HG03354 (cell line): Measurements from ENCODE around the gene MYO9B.

Experiments
- ATAC-seq: cut with Tn5 transposase; IDR thresholded peaks from one replicate; pipeline ENCODE4 v1.9.1; 2021; ENCODE audit warnings: mild to moderate bottlenecking; ENCODE audit not compliant: unreplicated experiment, poor library complexity, severe bottlenecking

The MYO9B gene

GRCh38 chr19:17205237-17206140 lies 129.9 kb downstream of the MYO9B start:
- ATAC-seq = no peak

GRCh38 chr19:17206736-17207581 lies 131.4 kb downstream of the MYO9B start:
- no peak for ATAC-seq

DNA sequence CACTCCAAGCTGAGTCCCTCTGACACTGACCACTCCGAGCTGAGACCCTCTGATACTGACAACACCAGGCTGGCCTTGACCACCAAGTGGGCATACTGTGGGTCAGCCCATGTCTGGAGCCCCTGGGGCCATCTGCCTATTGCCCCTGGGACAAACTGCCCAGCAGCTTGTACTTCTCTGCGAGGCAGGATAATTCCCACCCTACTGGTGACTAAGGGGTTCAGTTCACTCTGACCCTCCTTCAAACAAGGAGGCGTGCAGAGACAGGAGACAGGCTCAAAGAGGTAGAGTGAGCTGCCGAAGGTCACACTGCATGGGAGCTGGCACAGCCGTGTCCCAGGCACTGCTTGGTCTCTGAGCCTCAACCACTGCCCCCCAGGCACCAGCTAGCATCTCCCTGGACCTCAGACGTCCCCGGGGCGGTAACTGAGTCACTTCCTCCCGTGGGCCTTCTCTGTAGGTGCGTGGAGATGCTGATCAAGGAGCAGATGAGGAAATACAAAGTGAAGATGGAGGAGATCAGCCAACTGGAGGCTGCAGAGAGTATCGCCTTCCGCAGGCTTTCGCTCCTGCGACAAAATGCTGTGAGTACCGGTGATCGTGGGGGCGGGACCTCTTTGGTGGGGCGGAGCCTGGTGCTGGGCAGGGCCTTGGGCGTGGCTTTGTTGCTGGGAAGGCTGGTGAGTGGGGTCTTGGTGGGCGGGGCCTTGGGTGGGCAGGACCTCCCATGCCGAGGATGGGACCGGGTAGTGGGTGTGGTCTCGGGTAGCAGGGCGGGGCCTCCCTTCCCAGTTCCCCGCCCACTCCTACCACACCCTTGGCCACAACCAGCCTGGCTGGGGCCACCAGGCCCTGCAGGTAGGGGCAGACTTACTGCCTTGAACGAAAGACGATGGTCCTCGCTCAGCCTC lies 133.8 kb downstream of the MYO9B start:
- ATAC-seq = no peak

DNA sequence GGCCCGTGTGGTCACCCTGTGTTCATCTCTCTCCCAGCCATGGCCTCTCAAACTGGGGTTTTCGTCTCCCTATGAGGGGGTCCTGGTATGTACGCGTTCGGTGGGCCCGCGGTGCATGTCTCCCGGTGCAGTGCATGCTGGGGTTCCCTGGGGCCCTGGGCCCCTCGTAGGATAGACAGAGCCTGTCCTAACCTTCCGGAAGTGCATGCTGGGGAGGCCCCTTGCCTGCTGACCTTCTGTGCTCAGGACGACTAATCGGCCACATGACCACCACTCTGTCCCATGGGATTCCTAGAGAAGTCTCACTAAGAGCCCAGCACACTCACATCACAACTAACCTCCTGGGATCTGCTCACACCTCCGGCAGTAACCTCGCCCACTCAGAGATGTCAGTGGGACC lies 134.7 kb downstream of the MYO9B start:
- ATAC-seq = no peak

DNA sequence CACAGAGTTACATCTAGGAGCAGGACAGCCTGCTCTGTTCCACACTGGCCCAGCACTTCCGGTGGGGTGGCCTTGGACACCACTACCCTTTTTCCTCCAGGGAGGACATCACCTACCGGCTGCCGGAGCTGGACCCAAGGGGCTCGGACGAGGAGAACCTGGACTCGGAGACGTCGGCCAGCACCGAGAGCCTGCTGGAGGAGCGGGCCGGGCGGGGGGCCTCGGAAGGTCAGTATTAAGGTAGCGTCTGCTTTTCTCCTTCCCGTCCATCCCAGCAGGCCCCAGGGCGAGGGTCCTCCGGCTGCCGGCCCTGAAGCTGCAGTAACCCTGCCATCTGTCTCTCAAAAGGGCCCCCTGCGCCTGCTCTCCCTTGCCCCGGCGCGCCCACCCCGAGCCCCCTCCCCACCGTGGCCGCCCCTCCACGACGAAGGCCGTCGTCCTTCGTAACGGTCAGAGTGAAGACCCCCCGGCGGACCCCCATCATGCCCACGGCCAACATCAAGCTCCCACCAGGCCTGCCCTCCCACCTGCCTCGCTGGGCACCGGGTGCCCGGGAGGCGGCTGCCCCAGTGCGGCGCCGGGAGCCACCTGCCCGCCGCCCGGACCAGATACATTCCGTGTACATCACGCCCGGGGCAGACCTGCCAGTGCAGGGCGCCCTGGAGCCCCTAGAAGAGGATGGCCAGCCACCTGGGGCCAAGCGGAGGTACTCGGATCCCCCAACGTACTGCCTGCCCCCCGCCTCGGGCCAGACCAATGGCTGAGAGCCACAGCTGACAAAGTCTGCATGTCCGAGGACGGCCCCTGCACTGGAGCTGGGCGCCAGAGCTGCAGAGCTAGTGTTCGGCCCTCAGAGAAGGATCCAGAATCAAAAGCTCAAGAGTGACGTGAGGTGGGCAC lies 136.2 kb downstream of the MYO9B start:
- no peak for ATAC-seq

DNA sequence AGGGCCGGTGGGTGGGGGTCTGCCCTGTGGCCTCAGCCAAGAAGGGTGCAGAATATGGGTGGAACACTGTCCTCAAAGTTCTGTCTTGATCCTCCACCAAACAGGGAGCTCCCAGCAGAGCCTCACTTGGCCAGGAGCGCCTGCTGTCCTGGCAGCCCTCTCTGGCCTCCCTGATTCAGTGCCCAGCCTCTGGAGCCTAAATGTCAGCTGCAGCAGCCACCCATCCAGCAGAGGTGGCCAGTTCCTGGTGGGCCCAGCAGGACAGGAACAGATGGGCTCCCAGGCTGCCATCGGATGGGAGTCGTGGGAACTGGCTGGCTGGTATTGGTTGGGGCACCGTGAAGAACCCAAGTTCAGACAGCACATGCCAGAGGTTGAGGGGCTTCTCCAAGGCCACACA lies 137.8 kb downstream of the MYO9B start:
- no peak for ATAC-seq

- no peak for ATAC-seq
Observed at GRCh38 chr19:17214508-17215126, 139.0 kb downstream of the MYO9B start.

GRCh38 chr19:17215127-17215971 lies 139.8 kb downstream of the MYO9B start, which contains the start of gene USE1:
USE1 (plus strand) TSS chr19:17215357; CDS start chr19:17215406, 49 bp downstream.
- peak; percentile 90 for ATAC-seq

- no peak for ATAC-seq
Observed at GRCh38 chr19:17216058-17216670, 140.6 kb downstream of the MYO9B start.

GRCh38 chr19:17219286-17219685 lies 143.7 kb downstream of the MYO9B start:
- no peak for ATAC-seq

GRCh38 chr19:17220207-17220758 lies 144.7 kb downstream of the MYO9B start:
- ATAC-seq = no peak

GRCh38 chr19:17225053-17225452 lies 149.5 kb downstream of the MYO9B start:
- ATAC-seq = no peak

GRCh38 chr19:17226002-17226933 lies 150.7 kb downstream of the MYO9B start, which contains the start of gene OCEL1:
OCEL1 (plus strand) TSS chr19:17226226; CDS start chr19:17226248, 22 bp downstream.
- ATAC-seq = peak; percentile 93

- no peak for ATAC-seq
Observed at GRCh38 chr19:17227798-17228367, 152.3 kb downstream of the MYO9B start.

DNA sequence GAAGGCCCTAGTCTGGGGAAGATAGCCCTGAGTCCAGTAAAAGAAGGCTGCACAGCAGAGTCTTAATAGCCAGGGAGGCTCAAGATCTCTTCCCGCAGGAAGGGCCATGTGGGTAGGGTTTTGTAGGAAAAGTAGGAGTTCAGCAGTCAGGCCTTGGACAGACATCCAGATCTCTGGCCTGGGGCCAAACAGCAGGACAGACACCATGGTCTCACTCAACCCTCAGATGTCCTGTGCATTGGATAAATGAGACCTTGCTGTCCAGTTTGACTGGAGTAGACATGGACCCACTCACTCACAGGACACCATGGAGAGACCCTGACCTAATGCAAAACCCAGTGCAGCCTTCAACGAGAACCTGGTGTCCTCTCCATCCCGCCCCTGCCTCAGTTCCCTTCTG lies 154.3 kb downstream of the MYO9B start:
- ATAC-seq = no peak
